ENCODE data around the gene SIAH1.

Gene SIAH1

DNA sequence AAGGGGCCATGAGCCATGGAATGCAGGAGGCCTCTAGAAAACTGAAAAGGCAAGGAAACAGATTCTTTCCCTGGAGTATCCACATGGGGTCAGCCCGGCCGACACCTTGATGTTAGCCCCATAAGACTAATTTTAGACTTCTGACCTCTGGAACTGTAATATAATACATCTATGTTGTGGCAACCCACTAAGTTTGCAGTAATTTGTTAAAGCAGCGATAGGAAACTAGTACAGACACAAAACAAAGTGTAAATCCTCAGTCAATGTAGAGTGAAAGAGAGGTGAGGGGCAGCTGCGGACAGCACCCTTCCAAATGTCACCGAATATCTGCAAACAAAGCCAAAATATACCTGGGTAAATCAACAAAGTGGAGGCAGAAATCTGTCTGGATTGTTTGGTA is 7.2 kb upstream of the SIAH1 start:
- no peak for TF ChIP-seq EZH2phosphoT487 (IDR thresholded peaks at IDR 0.05; ENCODE audit: low read depth)
- Histone ChIP-seq H2AFZ (ENCODE audit: low read depth, low read length) (no peak overlapping the region), H3K9ac (ENCODE audit: low read length) (no peak overlapping the region), H3K79me2 (ENCODE audit: low read length) (no peaks in the 10 kb centered on the region), H3K4me1 (ENCODE audit: low read length) (no peaks in the 10 kb centered on the region), H3K36me3 (replicated peaks; ENCODE audit: low read depth, low read length) (no peaks in the 10 kb centered on the region), H3K27ac (ENCODE audit: low read length) (no peak overlapping the region), H3K27me3 (ENCODE audit: low read depth, low read length) (no peaks in the 10 kb centered on the region), H3K9me3 (ENCODE audit: insufficient read depth, low read length) (no peaks in the 10 kb centered on the region), H3K4me2 (ENCODE audit: low read length) (no peak overlapping the region), H3K4me3 (ENCODE audit: low read length) (no peak overlapping the region), H4K20me1 (ENCODE audit: insufficient read depth, low read length) (no peaks in the 10 kb centered on the region)

DNA sequence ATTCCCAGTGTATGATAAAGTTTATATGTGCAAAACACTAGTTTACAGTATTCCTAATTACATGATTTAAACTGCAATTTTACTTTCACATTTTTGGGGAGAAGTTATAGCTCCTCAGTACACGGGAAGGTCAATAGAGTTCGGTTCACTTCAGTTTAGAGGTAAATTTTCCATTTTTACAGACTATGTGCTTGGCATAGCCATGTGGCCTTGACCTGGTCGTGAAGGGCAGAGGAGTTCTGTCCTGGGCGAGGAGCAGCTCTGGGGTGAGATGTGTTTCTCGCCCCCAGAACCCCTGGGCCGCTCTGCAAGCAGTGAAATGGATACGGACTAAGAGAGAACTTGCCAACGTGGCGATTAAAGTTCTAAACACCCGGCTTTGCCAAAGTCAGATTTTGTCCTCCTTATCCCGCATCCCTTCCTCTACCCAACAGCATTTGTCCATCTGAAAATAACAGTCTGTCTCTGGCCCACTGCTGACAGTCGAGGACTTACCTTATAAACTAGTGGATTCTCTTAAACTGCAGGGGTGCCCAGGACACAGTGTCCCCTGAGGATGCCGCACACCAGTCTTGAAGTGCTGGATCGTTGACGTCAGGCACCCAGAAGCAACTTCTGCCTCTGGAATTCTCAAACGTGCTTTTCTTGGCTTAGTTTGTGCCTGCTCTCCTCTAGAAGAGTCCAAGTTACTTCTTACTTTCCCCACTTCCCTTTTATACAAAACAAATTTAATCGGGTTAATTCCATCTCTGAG is 1.5 kb upstream of the SIAH1 start:
- Histone ChIP-seq H3K36me3 (replicated peaks; ENCODE audit: low read depth, low read length) (no peaks in the 10 kb centered on the region), H3K9ac (ENCODE audit: low read length) (no peak overlapping the region), H3K4me1 (ENCODE audit: low read length) (peaks cover 15% of the 10 kb centered on the region), H4K20me1 (ENCODE audit: insufficient read depth, low read length) (peaks cover 27% of the 10 kb centered on the region), H3K79me2 (ENCODE audit: low read length) (peaks cover 30% of the 10 kb centered on the region), H3K27ac (ENCODE audit: low read length) (no peak overlapping the region), H3K27me3 (ENCODE audit: low read depth, low read length) (no peaks in the 10 kb centered on the region), H3K4me3 (ENCODE audit: low read length) (no peak overlapping the region), H3K4me2 (ENCODE audit: low read length) (no peak overlapping the region), H2AFZ (ENCODE audit: low read depth, low read length) (no peak overlapping the region), H3K9me3 (ENCODE audit: insufficient read depth, low read length) (no peaks in the 10 kb centered on the region)
- no peak for TF ChIP-seq EZH2phosphoT487 (IDR thresholded peaks at IDR 0.05; ENCODE audit: low read depth)
- TF ChIP-seq, protein P1, sequence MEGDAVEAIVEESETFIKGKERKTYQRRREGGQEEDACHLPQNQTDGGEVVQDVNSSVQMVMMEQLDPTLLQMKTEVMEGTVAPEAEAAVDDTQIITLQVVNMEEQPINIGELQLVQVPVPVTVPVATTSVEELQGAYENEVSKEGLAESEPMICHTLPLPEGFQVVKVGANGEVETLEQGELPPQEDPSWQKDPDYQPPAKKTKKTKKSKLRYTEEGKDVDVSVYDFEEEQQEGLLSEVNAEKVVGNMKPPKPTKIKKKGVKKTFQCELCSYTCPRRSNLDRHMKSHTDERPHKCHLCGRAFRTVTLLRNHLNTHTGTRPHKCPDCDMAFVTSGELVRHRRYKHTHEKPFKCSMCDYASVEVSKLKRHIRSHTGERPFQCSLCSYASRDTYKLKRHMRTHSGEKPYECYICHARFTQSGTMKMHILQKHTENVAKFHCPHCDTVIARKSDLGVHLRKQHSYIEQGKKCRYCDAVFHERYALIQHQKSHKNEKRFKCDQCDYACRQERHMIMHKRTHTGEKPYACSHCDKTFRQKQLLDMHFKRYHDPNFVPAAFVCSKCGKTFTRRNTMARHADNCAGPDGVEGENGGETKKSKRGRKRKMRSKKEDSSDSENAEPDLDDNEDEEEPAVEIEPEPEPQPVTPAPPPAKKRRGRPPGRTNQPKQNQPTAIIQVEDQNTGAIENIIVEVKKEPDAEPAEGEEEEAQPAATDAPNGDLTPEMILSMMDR (IDR thresholded peaks at IDR 0.05; ENCODE audit: low read depth, low read length) = no peak

DNA sequence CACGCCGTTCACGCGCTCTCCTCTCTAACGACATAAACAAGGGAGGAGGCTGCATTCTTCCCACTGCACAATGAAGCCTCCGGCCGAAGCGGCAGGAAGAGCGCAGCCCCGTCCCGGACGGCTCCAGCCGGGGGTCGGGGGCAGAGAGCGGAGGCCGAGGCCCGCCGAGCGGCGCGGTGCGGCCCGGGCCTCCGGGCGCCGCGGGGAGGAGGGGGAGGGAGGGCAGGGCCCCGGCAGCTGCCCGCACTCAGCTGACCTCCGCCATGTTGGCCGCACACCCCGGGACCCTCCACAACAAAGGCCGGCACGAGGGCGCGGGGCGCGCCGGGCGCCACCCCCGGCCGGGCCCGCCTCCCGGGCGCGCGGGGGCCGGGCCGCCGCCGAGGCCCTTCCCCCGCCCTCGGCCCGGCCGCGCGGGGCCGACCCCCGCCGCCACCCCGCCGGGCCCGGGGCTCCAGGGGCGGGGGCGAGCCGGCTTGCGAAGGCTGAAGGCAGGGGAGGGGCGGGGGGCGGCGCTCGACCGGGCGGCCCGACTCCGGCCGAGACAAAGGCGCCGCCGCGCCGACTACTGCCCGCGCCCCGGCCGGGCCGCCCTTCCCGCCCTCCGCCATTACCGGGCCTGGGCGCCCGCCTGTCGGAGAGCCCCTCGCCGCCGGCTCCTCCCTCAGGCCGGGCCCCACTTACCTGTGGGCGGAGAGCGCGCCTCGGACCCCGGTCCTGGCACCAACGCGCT is 527 bp downstream of the SIAH1 start:
- no peak for TF ChIP-seq EZH2phosphoT487 (IDR thresholded peaks at IDR 0.05; ENCODE audit: low read depth)
- TF ChIP-seq, protein P1 (IDR thresholded peaks at IDR 0.05; ENCODE audit: low read depth, low read length) = no peak
- peak overlapping the region; percentile 91 for H3K4me2 ChIP-seq (ENCODE audit: low read length)

DNA sequence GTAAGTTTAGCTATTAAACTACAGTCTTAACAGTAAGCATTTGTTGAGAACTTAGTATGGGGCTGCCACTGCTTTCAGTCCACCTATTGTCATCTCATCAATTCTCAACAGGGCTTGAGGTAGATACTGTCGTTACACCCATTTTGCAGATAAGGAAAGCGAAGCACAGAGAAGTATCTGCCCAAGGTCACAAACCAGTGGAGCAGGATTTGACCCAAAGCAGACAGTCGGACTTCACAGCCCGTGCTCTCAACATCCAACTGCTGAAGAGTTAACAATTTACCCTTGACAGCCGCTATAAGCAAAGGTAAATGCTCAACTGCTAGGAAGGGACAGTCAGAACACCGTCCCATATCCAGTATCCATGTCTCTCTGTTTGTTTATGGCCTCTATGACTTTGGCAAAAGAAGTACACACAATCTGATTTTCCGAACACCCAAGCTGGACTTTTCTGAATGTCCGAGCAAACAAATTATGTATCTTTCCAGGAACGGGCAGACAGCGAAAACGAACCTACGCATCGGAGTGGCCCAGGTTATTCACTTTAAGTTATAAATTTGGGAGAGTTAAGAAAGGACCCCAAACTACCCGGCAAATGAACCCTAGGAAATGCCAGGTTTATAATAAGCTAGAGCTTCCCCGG is 1.2 kb downstream of the SIAH1 start:
- TF ChIP-seq EZH2phosphoT487 (IDR thresholded peaks at IDR 0.05; ENCODE audit: low read depth) = no peak
- TF ChIP-seq, protein P1 (IDR thresholded peaks at IDR 0.05; ENCODE audit: low read depth, low read length) = no peak
- Histone ChIP-seq H3K27ac (ENCODE audit: low read length) (no peak overlapping the region), H3K4me1 (ENCODE audit: low read length) (peaks cover 15% of the 10 kb centered on the region), H3K79me2 (ENCODE audit: low read length) (peaks cover 58% of the 10 kb centered on the region), H3K27me3 (ENCODE audit: low read depth, low read length) (no peaks in the 10 kb centered on the region), H3K9me3 (ENCODE audit: insufficient read depth, low read length) (no peaks in the 10 kb centered on the region), H2AFZ (ENCODE audit: low read depth, low read length) (no peak overlapping the region), H3K36me3 (replicated peaks; ENCODE audit: low read depth, low read length) (no peaks in the 10 kb centered on the region), H4K20me1 (ENCODE audit: insufficient read depth, low read length) (peaks cover 53% of the 10 kb centered on the region), H3K4me3 (ENCODE audit: low read length) (peak overlapping the region; percentile 97), H3K4me2 (ENCODE audit: low read length) (peak overlapping the region; percentile 91), H3K9ac (ENCODE audit: low read length) (peak overlapping the region; percentile 88)

More for the DNA sequence above, 527 bp downstream of the SIAH1 start:
- no peaks in the 10 kb centered on the region for H3K27me3 ChIP-seq (ENCODE audit: low read depth, low read length)
- H3K36me3 ChIP-seq (replicated peaks; ENCODE audit: low read depth, low read length) = no peaks in the 10 kb centered on the region
- peaks cover 15% of the 10 kb centered on the region for H3K4me1 ChIP-seq (ENCODE audit: low read length)
- H3K27ac ChIP-seq (ENCODE audit: low read length) = peak overlapping the region; percentile 75
- H4K20me1 ChIP-seq (ENCODE audit: insufficient read depth, low read length) = peaks cover 46% of the 10 kb centered on the region
- H3K9ac ChIP-seq (ENCODE audit: low read length) = peak overlapping the region; percentile 92
- no peaks in the 10 kb centered on the region for H3K9me3 ChIP-seq (ENCODE audit: insufficient read depth, low read length)
- peaks cover 51% of the 10 kb centered on the region for H3K79me2 ChIP-seq (ENCODE audit: low read length)
- peak overlapping the region; percentile 78; the same call in 1 of the 2 replicates for H2AFZ ChIP-seq (ENCODE audit: low read depth, low read length)
- peak overlapping the region; percentile 97 for H3K4me3 ChIP-seq (ENCODE audit: low read length)
